K562 treated with DMSO at 1 percent for 24 hours (cell line): ENCODE results near the gene CBX2. TPM values are rescaled to one million over a fixed set of nuclear protein-coding genes. Genes with fewer than 3 reads are reported as not detected.

Experiments
- total RNA-seq: library from RNA; unstranded; fragments of 300-600 nt; gene quantifications from 2 replicates; pipeline ENCODE4 v1.2.3, GENCODE V29; 2022; ENCODE audit warnings: low read depth; ENCODE audit not compliant: insufficient read depth

CBX2 gene
- total RNA-seq: 18.2 and 18.7 TPM in 2 replicates

GRCh38 chr17:79777894-79778503 lies at the start of gene CBX2:
TSS of gene CBX2 (plus strand) at chr17:79778148. CDS start at chr17:79778236, 88 bp downstream.

GRCh38 chr17:79730769-79731483 lies 47.0 kb upstream of the CBX2 start, which contains the start of gene ENPP7:
TSS of gene ENPP7 (plus strand) at chr17:79730943. CDS start at chr17:79731140, 197 bp downstream.

GRCh38 chr17:79796763-79797491 lies 19.0 kb downstream of the CBX2 start, which contains the start of gene CBX8:
TSS of gene CBX8 (minus strand) at chr17:79797077. CDS start at chr17:79796998, 79 bp downstream.

Other genes with a start within 250 kb of the CBX2 start
- gene RBFOX3, start 167.1 kb upstream of the CBX2 start, total RNA-seq: 0.13 TPM in 1 of 2 replicates, not detected in the other
- gene ENPP7, start 47.2 kb upstream of the CBX2 start, total RNA-seq: not detected in 2 replicates
- gene CBX8, start 18.9 kb downstream of the CBX2 start, total RNA-seq: 7.4 and 8.5 TPM in 2 replicates
- 99.7 and 102 TPM in 2 replicates for gene CBX4, start 61.3 kb downstream of the CBX2 start, total RNA-seq